MG63 (cell line): ENCODE results near the gene NLRP9. TPM values are rescaled to one million over a fixed set of nuclear protein-coding genes. Genes with fewer than 3 reads are reported as not detected.

Experiments
- DNase-seq: peaks from one replicate; pipeline ENCODE4 v3.0.0-alpha.2; 2020
- H3K27me3 ChIP-seq: fragments of 250-450 bp; sonication (Bioruptor Pico); 2 replicates; pipeline ENCODE4 v1.5.1; 2020; ENCODE audit warnings: mild to moderate bottlenecking, moderate library complexity
- H3K36me3 ChIP-seq: fragments of 250-450 bp; sonication (Bioruptor Pico); 2 replicates; pipeline ENCODE4 v1.5.1; 2020; ENCODE audit warnings: mild to moderate bottlenecking, moderate library complexity
- H3K4me3 ChIP-seq: fragments of 250-450 bp; sonication (Bioruptor Pico); 2 replicates; pipeline ENCODE4 v1.5.1; 2020; ENCODE audit warnings: mild to moderate bottlenecking, moderate library complexity
- H3K9me3 ChIP-seq: fragments of 250-450 bp; sonication (Bioruptor Pico); 2 replicates; pipeline ENCODE4 v1.5.1; 2020; ENCODE audit warnings: mild to moderate bottlenecking, moderate library complexity
- total RNA-seq: library from RNA; depleted of rRNA; stranded (reverse); fragments of >200 nt; shearing (Covaris generic); gene quantifications from 2 replicates; pipeline ENCODE4 v1.2.3, GENCODE V29; 2014; ENCODE audit warnings: low replicate concordance

NLRP9 gene
- total RNA-seq, 1 experiment from 2014 or later, result not detected

DNA sequence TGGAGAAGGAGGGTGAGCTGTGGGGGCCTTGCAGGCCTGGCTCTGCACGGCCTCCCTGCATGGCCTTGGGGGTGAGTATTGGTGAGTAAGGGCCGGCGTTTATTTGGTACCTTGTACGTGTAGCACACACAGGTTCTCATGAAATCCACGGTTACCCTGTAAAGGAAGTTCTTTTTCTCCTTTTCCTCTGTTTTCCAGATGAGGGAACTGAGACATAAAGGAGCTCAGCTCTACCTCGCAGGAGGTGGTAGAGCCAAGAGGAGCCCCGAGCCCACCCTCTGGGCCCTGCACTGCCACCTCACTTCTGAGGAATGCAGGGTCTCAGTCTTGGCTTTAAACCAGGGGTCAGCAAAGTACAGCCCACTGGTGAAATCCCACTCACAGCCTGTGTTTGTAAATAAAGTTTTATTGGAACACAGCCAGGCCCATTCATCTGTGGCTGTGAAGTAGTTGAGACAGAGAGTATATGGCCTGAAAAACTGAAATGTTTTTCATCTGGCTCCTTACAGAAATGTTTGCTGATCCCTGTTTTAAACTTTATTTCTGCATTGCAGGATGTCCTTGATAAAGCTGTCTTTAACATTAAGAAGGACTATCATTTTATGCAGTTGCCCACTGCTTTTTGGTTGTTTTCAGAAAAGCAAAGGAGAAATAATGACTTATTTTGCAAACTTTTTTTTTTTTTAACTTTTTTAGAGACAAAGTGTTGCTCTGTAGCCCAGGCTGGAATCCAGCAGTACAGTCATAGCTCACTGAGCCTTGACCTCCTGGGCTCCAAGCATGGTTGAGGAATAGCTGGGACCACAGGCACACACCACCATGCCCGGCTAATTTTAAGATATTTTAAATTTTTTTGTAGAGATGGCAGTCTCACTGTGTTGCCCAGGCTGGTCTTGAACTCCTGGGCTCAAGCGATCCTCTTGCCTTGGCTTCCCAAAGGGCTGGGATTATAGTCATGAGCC, 56.8 kb downstream of the NLRP9 start:
- no peaks in the 10 kb centered on the region for H3K27me3 ChIP-seq
- DNase-seq, result no peak
- no peaks in the 10 kb centered on the region for H3K9me3 ChIP-seq
- peaks cover 96% of the 10 kb centered on the region for H3K36me3 ChIP-seq
- H3K4me3 ChIP-seq, result no peak overlapping the region

DNA sequence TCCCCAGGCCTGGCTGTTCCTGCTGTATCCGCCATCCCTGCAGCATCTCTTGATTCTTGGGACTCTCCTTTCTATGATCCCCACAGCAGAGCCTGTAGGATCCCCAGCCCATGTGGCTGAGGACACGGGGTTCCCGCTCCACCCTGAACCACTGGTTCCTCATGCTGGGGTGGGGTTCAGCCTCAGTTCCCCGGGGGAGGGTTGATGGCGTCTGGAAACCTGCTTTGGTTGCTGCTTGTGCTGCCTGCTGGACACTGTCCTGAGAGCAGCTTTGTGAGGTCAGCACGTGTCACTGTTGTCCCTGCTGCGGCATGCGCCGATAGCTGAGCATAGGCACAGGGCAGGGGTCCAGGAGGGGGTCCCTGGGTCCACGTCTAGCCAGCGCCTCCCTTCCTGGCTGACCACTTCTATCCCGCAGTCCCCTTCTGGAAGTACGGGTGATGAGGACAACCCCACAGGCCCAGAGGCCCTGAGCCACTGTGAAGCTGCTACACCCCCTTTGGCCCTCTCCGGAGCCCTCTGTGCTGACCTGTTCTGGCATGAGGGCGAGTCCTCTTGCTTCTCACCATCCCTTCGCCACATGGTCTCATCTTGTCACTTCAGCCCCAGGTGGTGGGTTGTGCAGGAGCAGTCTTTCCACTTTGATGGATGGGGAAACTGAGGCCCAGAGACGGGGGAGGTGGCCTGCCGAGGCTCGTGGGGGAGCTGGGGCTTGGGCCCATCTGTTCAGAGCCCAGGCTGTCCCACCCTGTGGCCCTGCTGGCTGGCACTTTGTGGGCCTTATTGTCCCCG, 57.7 kb downstream of the NLRP9 start:
- peaks cover 89% of the 10 kb centered on the region for H3K36me3 ChIP-seq
- H3K4me3 ChIP-seq, result no peak overlapping the region
- H3K27me3 ChIP-seq, result no peaks in the 10 kb centered on the region
- H3K9me3 ChIP-seq, result no peaks in the 10 kb centered on the region
- DNase-seq, result no peak

DNA sequence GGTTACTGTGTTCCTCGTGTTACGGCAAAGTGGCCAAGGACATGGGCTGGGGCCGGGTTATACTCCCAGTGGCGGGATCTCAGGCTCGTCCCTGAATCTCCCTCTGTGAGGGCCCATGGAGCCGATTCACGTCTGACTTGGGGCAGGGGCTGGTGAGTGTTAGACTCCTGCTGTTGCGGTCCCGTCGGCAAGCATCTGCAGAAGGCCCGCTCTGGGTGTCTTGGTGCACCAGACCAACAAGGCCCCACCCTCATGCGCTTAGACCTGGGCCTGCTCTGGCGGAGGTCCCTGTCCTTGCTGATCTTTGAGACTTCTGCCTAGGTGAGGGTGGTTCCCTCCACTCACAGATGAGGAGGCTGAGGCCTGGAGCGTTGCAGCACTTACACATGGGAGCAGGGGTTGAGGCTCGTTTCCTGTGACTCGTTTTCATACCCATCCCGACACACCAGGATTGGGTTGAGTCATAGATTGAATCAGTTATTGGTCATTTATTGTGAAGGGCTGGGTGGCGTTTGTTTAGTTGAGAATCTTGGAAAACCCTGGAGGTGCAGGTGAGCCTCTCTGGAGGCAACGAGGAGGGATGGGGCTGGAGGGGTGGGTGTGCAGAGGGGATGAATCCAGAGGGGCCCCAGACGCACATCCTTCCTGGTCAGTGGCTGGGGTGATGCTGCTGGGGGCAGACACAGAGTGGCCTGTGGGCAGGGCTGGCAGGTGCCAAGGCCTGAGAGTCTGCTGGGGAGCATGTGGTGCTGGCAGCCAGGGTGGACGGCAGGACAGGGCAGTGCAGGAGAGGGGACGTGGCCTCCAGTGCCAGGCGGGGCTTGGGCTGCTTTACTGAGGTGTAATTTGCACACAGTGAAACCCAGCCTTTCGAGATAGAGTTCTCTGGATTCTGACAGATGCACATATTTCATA, 58.6 kb downstream of the NLRP9 start:
- Histone ChIP-seq H3K36me3 (peaks cover 82% of the 10 kb centered on the region), H3K27me3 (no peaks in the 10 kb centered on the region), H3K9me3 (no peaks in the 10 kb centered on the region), H3K4me3 (no peak overlapping the region)
- DNase-seq, result peak; percentile 33

DNA sequence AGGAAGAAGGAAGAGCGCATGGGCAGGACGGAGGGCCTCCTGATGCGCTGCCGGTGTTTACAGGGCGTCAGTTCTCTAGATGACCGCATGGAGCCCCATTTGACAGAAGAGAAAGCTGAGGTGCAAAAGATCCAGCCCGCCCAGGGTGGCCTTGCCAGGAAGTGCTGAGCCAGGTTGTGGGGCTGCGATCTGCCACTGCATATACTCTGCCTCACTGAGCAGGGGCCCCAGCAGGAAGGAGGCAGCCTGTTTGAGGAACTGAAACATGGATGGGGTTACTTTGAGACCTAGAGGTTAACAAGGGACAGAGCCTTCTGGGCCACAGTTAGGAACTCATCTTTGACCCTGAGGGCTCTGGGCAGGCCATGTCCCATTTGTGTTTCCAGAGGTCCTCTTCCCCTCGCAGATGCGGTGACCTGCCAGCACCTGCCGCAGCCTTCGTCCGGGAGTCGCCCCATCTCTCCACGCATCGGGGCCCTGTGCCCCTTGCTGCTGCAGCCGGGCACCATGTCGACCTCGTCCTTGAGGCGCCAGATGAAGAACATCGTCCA, 60.0 kb downstream of the NLRP9 start:
- peaks cover 80% of the 10 kb centered on the region for H3K36me3 ChIP-seq
- no peak overlapping the region for H3K4me3 ChIP-seq
- H3K9me3 ChIP-seq, result no peaks in the 10 kb centered on the region
- no peak for DNase-seq
- H3K27me3 ChIP-seq, result no peaks in the 10 kb centered on the region

DNA sequence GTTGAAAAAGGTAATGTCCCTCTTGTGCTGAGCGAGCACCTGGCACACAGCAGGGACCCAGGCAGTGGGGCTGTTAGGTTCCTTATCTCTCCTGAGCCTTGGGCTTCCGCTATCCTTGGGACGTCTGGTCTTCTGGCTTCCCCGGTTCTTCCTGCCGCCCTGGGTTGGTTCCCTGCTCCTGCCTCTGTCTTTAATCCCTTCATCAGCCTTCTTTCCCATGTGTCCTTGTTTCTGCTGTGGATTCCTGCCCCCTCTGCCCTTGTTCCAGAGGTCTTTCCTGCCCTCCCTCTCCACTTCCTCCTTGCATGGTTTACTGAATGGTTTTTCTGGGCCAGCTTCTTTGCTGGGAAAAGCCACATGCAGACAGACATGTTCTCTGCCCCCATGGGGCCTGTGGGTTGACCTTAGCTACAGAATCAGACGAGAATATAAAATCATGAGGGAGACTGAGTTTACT, 60.6 kb downstream of the NLRP9 start:
- Histone ChIP-seq H3K36me3 (peaks cover 80% of the 10 kb centered on the region), H3K9me3 (no peaks in the 10 kb centered on the region), H3K27me3 (no peaks in the 10 kb centered on the region), H3K4me3 (no peak overlapping the region)
- no peak for DNase-seq

DNA sequence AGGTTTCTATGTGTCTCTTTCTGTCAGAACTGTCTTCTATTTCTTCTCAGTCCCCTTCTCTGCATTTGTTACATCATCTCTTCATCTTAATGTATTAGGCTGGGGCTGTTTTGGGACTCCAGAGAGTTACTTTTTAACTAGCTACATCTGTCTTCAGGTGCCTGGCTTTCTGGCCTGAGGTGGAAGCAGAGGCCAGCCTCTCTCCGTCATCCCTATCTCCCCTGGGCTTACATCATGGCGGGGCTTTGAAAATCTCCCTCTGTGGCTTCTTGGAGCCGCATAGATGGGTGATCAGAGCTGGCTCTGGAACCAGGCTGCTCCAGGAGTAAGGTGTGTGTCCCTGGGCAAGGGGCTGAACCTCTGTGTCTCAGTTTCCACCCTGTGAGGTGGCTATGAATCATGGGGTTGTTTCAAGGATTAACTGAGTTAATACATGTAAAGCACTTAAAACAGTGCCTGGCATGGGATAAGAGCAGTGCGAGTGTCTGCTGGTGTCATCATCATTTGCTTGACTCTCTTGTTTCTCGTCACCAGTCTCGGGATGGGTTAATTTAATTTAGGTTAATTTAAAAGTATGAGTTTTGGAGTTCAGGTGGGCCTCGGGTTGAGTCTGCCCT, 61.2 kb downstream of the NLRP9 start:
- no peak for DNase-seq

DNA sequence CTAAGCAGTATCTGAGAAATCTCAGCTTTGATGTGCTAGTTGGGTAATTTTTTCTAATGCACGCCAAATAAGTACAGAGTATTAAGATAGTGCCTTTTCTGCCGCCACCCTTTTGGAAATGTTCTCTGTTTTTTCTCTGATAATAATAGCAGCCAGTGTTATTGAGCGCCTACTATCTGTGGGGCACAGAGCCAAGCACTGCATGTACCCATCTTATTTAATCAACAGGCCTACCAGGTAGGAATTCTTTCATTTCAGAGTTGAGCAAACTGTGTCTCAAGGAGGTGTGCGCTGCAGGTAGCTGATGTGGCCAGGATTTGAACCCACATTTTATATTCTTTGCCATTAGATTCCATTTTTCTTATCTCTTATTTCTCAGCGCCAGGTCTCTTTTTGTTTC, 61.8 kb downstream of the NLRP9 start:
- H3K36me3 ChIP-seq, result peaks cover 79% of the 10 kb centered on the region
- H3K9me3 ChIP-seq, result no peaks in the 10 kb centered on the region
- no peaks in the 10 kb centered on the region for H3K27me3 ChIP-seq
- H3K4me3 ChIP-seq, result peak overlapping the region; percentile 77
- DNase-seq, result peak; percentile 33

More for the DNA sequence above, 61.2 kb downstream of the NLRP9 start:
- no peaks in the 10 kb centered on the region for H3K9me3 ChIP-seq
- no peaks in the 10 kb centered on the region for H3K27me3 ChIP-seq
- peaks cover 80% of the 10 kb centered on the region for H3K36me3 ChIP-seq
- H3K4me3 ChIP-seq, result peak overlapping the region; percentile 77

DNA sequence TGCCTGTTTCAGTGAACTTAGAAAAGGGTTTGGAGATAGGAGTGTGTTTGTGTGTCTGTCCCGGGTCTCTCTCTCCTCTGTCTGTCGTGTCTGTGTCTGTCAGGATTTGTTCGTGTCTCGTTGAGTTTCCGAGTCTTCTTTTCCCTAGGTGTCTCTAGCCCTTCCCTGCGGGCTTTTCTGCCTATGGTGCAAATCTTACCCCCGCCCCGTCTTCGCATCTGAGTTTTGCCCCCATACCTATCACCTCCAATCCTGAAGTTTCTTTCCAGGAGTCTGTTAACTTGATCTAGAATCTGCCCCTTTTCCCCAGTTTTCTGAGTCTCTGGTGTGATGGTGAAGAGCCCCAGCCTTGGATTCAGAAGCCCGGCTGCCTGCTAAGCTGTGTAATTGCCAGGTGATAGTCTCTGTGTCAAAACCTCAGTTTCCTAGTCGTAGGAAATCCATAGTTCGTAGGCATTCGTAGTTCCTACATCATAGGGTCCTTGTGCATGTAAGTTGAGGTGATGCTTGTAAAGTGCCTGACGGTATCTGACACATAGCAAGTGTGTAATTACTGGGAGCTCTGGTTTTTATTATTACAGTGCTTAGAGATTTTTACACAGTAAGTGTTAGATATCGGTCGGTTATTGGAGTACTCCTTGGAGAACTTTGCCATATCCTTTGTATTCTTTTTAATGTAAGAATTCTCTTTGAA, 62.4 kb downstream of the NLRP9 start:
- DNase-seq, result no peak
- Histone ChIP-seq H3K9me3 (no peaks in the 10 kb centered on the region), H3K4me3 (peak overlapping the region; percentile 77), H3K27me3 (no peaks in the 10 kb centered on the region), H3K36me3 (peaks cover 76% of the 10 kb centered on the region)

DNA sequence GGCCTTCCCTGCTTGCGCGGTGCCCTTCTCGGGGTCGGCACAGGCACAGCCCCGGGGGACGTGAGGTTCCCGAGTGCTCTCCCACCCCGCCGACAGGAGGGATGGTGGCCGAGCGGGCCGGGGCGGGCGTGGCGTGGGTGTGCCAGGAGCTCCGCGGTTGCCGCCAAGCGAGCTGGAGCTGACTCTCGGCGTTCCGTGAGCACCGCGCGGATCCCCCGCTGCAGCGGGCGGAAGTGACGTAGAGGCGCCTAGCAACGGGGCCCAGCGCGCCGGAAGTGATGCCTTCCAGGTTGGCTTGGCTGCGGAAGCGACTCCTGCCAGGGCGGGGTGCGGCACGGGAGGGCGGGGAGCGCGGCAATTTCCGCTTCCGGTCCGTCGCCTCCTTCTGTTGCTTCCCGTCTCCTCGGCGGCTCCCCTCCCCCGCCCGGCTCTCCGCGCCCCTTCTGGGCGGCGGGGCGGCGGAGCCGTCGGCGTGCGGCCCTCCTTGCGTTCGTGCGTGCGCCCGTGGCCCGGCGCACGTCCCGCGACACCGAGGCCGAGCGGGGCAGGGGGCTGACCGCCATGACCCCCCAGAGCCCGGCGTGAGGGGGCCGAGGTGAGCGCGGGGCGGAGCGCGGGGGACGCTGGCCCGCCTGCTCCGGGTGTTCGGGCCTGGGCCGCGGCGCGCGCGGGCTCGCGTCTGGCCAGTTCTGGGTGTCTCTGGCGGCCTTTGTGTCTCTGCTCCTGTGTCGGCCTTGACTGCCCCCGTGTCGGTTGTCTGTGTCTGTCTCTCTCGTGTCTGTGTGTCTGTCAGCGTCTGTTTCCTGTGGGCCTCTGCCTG, 63.2 kb downstream of the NLRP9 start, which contains the start of gene EPN1:
Gene EPN1, plus strand, starts transcription at position 386 of the 820 bp plus-strand sequence. CDS start 3,402 bp downstream, outside the sequence.
- Histone ChIP-seq H3K36me3 (peaks cover 74% of the 10 kb centered on the region), H3K27me3 (no peaks in the 10 kb centered on the region), H3K9me3 (no peaks in the 10 kb centered on the region), H3K4me3 (peak within 1 kb of the TSS; percentile 77)
- DNase-seq, result peak; percentile 99

DNA sequence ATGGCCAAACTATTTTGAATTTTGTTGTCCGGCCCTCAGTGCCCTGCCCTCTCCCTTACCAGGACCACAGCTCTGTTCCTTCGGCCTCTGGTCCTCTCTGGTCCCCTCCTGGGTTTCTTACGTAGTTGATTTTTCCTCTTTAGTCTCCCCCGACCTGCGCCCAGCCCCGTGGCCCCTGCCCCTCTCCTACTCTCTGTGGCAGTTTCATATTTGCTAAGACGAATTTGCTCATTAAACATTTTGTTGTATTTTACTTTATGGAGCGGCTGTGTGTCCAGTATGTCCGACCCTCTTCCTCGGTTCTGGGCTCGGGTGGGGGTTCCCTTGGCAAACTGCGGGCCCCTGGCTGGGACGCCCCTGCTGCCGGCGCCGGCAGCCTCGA, 63.8 kb downstream of the NLRP9 start:
- no peaks in the 10 kb centered on the region for H3K27me3 ChIP-seq
- H3K9me3 ChIP-seq, result no peaks in the 10 kb centered on the region
- DNase-seq, result no peak
- peak overlapping the region; percentile 77 for H3K4me3 ChIP-seq
- H3K36me3 ChIP-seq, result peaks cover 74% of the 10 kb centered on the region

DNA sequence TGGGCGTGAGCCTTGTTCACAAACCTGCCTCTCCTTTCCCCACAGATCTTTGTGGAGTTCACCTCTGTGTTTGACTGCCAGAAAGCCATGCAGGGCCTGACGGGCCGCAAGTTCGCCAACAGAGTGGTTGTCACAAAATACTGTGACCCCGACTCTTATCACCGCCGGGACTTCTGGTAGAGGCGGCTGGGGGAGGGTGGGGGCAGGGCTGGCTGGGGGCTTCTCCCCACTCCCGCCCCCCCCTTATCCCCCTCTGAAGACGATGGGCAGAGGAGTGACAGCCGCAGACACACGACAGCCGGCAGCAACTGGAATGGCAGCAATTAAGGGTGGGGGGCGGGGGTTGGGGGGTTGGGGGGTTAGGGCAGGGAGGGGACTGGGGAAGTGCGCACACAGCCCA, 64.3 kb downstream of the NLRP9 start:
- no peak for DNase-seq
- peaks cover 72% of the 10 kb centered on the region for H3K36me3 ChIP-seq
- H3K27me3 ChIP-seq, result no peaks in the 10 kb centered on the region
- H3K9me3 ChIP-seq, result no peaks in the 10 kb centered on the region
- H3K4me3 ChIP-seq, result no peak overlapping the region

DNA sequence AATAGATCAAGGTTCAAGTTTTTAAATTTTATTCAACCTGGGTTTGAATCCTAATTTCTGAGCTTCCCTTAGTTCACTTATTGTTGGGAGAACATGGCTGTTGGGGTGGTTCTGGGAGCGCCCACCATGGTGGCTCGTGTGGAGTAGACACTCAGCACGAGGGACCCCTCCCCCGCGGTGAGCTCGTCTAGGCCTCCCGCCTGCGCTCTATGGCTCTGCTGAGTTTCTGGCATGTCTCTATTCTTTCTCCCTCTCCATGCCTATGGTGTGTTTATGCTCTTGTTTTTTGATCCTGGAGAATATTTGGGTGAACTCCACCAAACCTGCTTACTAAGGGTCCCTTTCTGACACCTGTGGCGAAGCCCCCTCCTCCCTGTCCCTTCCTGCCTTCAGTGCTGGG, 64.7 kb downstream of the NLRP9 start:
- no peaks in the 10 kb centered on the region for H3K9me3 ChIP-seq

DNA sequence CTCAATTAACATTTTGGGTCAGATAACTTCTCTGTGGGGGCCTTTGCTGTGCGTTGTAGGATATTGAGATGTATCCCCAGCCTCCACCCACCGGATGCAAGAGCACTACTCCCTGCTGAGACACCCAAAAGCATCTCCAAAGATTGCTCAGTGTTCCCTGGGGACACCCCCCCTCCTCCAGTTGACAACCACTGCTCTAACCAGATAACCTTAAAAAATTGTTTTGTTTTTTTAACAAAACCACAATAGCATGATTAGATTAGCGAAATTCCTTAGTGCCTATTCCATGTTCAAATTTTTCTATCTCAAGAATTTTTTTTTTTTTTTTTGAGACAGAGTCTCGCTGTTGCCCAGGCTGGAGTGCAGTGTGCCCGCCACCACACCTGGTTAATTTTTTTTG, 65.8 kb downstream of the NLRP9 start:
- H3K9me3 ChIP-seq, result no peaks in the 10 kb centered on the region
- DNase-seq, result no peak
- H3K27me3 ChIP-seq, result no peaks in the 10 kb centered on the region
- no peak overlapping the region for H3K4me3 ChIP-seq
- H3K36me3 ChIP-seq, result peaks cover 71% of the 10 kb centered on the region

More for the DNA sequence above, 64.7 kb downstream of the NLRP9 start:
- DNase-seq, result no peak
- Histone ChIP-seq H3K4me3 (no peak overlapping the region), H3K27me3 (no peaks in the 10 kb centered on the region), H3K36me3 (peaks cover 72% of the 10 kb centered on the region)

DNA sequence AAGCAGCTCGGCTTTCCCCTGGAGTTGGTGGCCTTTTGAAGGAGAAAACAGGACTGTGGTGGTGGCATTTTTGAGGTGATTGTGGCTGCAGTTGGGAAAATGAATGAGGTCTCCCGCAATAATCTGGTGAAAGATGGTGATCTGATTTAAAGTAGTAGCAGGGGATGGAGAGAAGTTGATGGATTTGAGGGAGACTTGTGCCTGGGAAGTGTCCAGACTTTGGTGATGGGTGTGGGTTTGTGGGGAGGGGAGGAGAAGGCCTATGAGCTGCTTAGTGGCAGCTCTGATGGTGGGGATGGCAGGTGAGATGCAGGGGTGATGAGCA, 67.2 kb downstream of the NLRP9 start:
- peaks cover 75% of the 10 kb centered on the region for H3K36me3 ChIP-seq

More for the DNA sequence above, 67.2 kb downstream of the NLRP9 start:
- no peak overlapping the region for H3K4me3 ChIP-seq
- DNase-seq, result no peak
- H3K9me3 ChIP-seq, result no peaks in the 10 kb centered on the region
- no peaks in the 10 kb centered on the region for H3K27me3 ChIP-seq
